ENCODE results near the gene UBE2D3. TPM values are rescaled to one million over a fixed set of nuclear protein-coding genes. Genes with fewer than 3 reads are reported as not detected.

The UBE2D3 gene
- total RNA-seq, 1 donor from 2014 or later = 288 TPM

- no peak for DNase-seq
Observed at GRCh38 chr4:102789317-102789717, 38.0 kb downstream of the UBE2D3 start.

GRCh38 chr4:102787944-102788343 lies 39.4 kb downstream of the UBE2D3 start:
- DNase-seq = no peak

GRCh38 chr4:102787096-102787881 lies 40.1 kb downstream of the UBE2D3 start:
- DNase-seq = no peak

GRCh38 chr4:102786279-102786678 lies 41.1 kb downstream of the UBE2D3 start:
- no peak for DNase-seq

- DNase-seq = no peak
Observed at GRCh38 chr4:102783006-102783405, 44.3 kb downstream of the UBE2D3 start.

- no peak for DNase-seq
Observed at GRCh38 chr4:102781570-102781969, 45.8 kb downstream of the UBE2D3 start.

GRCh38 chr4:102780476-102781144 lies 46.7 kb downstream of the UBE2D3 start:
- no peak for DNase-seq

GRCh38 chr4:102779204-102779603 lies 48.1 kb downstream of the UBE2D3 start:
- no peak for DNase-seq

- no peak for DNase-seq
Observed at GRCh38 chr4:102778720-102779119, 48.6 kb downstream of the UBE2D3 start.

GRCh38 chr4:102775805-102776204 lies 51.5 kb downstream of the UBE2D3 start:
- DNase-seq = no peak

GRCh38 chr4:102774254-102774653 lies 53.1 kb downstream of the UBE2D3 start:
- DNase-seq = no peak

- DNase-seq = no peak
Observed at GRCh38 chr4:102772738-102773340, 54.5 kb downstream of the UBE2D3 start.

GRCh38 chr4:102764901-102765300 lies 62.5 kb downstream of the UBE2D3 start:
- DNase-seq = no peak

- DNase-seq = no peak
Observed at GRCh38 chr4:102761906-102762305, 65.4 kb downstream of the UBE2D3 start.

- DNase-seq = peak; percentile 55
Observed at GRCh38 chr4:102761296-102761701, 66.1 kb downstream of the UBE2D3 start.

- peak; percentile 82 for DNase-seq
Observed at GRCh38 chr4:102760645-102761295, 66.6 kb downstream of the UBE2D3 start, which contains the start of gene MANBA. TSS of gene MANBA (minus strand) at chr4:102760968. CDS start at chr4:102760894, 74 bp downstream.

- peak; percentile 66 for DNase-seq
Observed at GRCh38 chr4:102759831-102760644, 67.3 kb downstream of the UBE2D3 start.

GRCh38 chr4:102758241-102759160 lies 68.8 kb downstream of the UBE2D3 start:
- DNase-seq = no peak

- DNase-seq = no peak
Observed at GRCh38 chr4:102757681-102758080, 69.7 kb downstream of the UBE2D3 start.

GRCh38 chr4:102754044-102754443 lies 73.3 kb downstream of the UBE2D3 start:
- DNase-seq = no peak

GRCh38 chr4:102751941-102752340 lies 75.4 kb downstream of the UBE2D3 start:
- no peak for DNase-seq
